ENCODE results near the gene GDF15.

DNA sequence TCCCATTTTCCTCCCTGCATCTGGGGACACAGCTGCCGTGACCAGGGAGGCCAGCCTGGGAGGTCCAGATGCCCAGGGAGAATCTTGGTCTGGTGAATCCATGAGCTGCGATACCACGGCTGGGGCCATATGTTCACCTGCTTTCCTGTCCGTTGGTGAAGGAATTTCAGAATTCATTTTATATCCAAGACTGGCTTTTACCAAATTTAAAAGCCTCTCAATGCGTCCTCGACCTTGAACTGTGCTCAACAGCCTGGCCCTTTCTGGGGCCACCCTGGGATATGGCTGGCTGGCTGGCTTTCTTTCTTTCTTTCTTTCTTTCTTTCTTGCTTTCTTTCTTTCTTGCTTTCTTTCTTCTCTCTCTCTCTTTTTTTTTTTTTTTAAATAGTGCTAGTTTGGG is 22.2 kb upstream of the GDF15 start:
- TF ChIP-seq SP1 (IDR thresholded peaks at IDR 0.05) (no peak), SUZ12 (IDR thresholded peaks at IDR 0.05) (no peak), FOXM1 (IDR thresholded peaks at IDR 0.05; ENCODE audit: borderline replicate concordance) (no peak), BHLHE40 (IDR thresholded peaks at IDR 0.05; ENCODE audit: borderline replicate concordance) (no peak)
